GM12874 (cell line): ENCODE data around the gene TTC27.

Experiments used
- TF ChIP-seq, protein P1 (sequence below): IDR thresholded peaks from 2 replicates; pipeline ENCODE4 v1.5.1; 2011; ENCODE audit warnings: low read depth, mild to moderate bottlenecking, control low read depth, low read length, moderate library complexity; ENCODE audit not compliant: insufficient read depth

The TTC27 gene

DNA sequence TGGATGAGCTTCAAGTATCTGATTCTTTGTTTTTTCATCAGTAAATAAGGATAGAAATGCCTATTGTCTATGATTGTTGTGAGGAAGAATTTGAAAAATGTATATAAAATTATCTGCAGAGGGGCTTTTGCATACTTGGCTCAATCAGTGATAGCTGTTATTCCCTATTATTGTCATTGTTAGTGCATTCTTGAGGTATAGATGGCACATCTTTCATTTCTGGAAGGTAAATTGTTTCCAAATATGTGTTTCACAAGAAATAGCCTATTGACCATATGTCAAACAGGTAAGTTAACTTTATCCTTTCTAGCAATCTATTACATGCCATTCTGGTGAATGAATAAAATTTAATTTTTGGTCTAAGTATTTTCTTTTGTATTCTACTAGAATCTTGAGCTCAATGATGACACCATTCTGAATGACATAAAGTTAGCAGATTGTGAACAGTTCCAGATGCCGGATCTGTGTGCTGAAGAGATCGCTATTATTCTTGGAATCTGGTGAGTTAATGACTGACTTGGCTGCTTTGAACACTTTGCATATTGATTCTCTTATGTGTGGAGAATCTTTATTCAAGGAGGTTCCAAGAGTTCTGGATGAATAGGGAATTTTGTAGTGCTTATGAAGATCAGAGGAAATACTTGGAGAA, 44.2 kb downstream of the TTC27 start:
- TF ChIP-seq, protein P1, sequence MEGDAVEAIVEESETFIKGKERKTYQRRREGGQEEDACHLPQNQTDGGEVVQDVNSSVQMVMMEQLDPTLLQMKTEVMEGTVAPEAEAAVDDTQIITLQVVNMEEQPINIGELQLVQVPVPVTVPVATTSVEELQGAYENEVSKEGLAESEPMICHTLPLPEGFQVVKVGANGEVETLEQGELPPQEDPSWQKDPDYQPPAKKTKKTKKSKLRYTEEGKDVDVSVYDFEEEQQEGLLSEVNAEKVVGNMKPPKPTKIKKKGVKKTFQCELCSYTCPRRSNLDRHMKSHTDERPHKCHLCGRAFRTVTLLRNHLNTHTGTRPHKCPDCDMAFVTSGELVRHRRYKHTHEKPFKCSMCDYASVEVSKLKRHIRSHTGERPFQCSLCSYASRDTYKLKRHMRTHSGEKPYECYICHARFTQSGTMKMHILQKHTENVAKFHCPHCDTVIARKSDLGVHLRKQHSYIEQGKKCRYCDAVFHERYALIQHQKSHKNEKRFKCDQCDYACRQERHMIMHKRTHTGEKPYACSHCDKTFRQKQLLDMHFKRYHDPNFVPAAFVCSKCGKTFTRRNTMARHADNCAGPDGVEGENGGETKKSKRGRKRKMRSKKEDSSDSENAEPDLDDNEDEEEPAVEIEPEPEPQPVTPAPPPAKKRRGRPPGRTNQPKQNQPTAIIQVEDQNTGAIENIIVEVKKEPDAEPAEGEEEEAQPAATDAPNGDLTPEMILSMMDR: no peak

DNA sequence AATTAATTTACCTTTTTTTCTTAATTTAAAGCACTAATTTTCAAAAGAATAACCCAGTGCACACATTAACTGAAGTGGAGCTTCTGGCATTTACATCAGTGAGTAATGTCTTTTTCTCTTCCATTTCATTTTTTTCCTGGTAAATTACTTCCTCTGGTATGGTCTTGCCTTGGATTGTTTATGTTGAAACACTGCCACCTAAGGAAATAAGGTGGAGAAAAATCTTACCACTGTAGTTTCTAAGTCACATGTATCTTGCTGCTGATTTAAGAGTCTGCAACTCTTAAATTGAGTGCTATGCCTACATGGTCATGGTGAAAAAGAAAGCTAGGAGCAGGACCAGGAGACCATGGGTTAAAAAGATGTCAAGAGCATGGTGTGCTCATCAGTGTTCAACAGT, 51.0 kb downstream of the TTC27 start:
- TF ChIP-seq, protein P1: no peak

DNA sequence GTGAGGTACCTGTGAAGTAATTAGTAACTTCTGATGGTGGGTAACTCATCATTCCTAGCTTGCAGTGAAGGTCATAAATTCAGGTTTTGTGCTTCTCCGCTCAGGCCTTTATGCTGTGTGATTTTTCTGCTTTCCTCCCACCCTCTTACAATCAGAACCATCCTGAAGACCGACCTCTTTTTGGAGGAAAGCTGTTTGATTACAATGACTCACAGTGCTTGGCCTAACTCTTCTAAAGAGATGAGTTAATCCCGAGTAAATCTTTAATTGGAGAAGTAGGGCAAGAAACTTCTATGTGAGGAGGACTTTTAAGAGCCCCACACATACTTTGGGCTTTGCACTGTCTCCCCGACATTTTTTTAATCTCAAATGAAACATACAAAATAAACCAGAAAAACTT, 53.1 kb downstream of the TTC27 start:
- TF ChIP-seq, protein P1: no peak

DNA sequence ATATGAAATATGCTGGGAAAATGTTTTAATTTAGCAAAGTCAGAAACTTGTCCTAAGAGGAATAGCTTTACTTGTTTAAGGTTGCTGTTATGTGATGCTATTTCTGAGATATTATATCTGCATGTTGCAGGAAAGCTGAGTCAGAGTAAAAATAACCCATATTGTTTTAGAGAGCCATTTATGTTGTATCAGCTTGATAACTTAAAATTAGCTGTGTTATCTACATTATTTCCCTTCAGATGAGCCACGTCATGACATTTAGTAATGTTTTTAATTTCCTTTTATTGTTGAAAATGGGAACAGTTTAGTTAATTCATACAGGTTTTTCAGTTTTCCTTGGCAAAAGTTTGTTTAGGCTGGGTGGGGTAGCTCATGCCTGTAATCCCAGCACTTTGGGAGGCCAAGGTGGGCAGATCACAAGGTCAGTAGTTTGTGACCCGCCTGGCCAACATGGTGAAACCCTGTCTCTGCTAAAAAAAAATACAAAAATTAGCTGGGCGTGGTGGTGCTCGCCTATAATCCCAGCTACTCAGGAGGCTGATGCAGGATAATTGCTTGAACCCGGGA, 55.8 kb downstream of the TTC27 start:
- TF ChIP-seq, protein P1: no peak

DNA sequence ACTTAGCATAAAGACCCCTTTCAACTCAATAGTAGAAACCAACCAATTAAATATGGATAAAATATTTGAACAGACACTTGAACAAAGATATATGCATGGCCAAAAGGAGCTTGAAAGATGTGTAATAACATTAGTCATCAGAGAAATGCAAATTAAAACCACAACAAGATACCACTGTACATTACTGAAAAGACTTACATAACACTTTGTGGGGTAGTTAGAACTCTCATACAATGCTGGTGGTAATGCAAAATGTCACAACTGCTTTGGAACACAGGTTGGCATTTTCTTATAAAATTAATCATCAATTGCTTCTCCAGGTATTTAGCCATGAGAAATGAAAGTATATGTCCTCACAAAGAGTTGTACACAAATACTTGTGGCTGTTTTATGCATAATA, 60.7 kb downstream of the TTC27 start:
- TF ChIP-seq, protein P1: no peak

DNA sequence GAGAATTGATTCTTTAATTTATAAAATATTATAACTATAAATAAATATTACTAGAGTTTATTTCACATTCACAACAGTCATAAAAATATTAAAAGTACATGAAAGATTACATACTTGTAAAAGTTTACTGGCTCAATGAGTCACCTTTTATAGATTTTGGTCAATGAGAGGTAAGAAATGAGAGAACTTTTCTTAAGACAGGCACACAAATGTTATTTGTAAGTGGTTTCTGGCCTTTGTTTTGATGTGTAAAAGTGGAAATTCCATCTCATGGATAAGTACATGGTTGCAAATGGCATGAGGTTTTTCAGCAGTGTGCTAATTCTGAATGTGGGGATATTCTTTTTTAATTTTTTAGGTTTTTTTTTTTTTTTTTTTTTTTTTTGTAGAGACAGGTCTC, 63.8 kb downstream of the TTC27 start:
- TF ChIP-seq, protein P1: no peak

DNA sequence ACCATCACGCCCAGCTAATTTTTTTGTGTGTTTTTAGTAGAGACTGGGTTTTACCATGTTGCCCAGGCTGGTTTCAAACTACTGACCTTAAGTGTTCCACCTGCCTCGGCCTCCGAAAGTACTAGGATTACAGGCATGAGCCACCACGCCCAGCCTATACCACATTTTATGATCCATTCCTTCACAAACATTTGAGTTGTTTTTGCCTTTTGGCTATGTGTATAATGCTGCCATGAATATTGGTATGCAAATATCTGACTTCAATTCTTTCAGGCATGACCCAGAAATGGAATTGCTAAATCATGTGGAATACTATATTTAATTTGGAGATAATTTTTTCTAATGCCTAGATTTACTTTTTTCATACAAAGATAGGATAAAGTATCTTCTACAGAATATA, 68.6 kb downstream of the TTC27 start:
- TF ChIP-seq, protein P1: no peak

DNA sequence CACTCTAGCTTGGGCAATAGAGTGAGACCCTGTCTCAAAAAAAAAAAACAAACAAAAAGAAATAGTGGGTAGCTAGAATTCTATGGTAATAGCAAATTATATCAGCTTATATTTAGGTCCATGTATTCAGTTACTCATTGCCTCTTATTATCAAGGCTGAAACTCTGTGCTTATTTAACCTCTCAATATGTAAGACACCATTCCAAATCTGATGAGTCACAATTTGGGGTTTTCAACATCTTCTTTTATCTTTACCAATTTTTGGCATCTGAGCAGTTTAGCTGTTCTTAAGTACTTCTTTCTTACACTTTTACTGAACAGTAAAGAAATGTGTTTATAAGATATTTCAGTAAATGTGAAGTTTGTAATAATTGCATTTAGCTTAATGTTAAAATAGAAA, 69.3 kb downstream of the TTC27 start:
- TF ChIP-seq, protein P1: no peak
